Measurements from ENCODE around the gene CPXM2.

CPXM2 gene

GRCh38 chr10:123906296-123906695 lies 14.7 kb upstream of the CPXM2 start:
- no peak for DNase-seq (ENCODE audit: low read depth in 2 of 2, low spot score in 1 of 2)

DNA sequence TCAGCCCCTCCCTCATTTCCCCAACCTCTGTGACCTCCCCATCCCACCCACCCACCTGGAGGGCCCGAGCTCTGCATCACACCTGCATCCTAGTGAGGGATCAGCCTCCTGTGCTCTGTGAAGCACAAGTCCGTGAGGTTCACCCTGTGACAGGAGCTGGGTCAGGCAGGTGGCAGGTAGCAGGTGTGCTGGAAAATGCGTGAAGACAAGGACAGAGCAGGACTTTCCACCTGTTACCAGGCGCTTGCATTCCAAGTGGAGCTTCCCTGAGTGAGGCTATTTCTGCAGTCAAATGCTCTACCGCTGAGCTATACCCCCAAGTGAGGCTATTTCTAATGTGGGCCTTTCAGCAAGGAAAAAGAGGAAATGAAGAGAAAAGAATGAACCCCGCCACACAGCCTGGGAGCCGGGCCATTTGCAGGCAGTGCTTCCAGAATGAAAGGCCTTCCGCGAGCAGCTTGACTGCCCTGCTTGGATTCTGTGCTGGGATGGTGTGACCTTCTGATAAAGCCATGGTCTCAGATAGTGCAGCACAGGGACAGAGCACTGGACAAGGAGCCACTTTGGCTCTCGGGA lies 13.3 kb upstream of the CPXM2 start:
- DNase-seq (ENCODE audit: low read depth in 2 of 2, low spot score in 1 of 2): no peak

DNA sequence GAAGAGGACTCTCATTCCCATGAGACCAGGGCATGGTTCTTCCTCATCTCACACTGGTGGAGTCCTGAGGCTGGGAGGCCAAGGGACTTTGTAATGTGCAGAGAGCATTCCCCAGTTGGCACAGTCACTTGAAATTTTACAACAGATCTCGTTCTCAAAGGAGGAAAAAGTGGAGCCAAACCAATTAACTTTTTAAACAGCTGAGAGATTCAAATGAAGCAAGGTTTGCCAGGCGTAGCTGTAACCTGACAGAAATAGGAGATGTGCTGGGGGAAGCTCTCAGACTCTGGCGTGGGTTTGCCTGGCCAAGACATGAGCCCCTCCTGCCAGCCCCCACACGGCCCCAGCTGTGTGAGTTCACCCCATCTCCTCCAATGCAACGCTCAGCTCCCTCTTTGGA lies 12.0 kb upstream of the CPXM2 start:
- no peak for DNase-seq (ENCODE audit: low read depth in 2 of 2, low spot score in 1 of 2)

- DNase-seq (ENCODE audit: low read depth in 2 of 2, low spot score in 1 of 2): no peak
Measured at GRCh38 chr10:123901621-123902020, 10.0 kb upstream of the CPXM2 start.

DNA sequence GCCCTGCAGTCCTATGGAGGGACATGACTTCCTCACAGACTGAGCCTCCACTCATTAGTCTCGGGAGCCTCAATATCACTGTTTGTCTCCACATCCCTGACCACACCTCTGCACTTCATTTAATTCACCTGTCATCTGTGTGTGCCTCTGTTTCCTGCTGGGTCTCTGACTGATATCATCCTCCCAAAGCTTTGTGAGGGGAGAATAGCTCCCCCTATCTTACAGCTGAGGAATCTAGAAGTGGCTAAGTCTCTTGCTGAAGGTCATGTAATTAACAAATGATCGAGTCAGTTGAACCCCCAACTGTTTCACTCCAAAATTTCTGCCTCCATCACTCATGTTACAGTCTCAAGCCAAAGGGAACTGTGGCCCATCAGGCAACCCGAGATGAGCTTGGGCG lies 5.5 kb upstream of the CPXM2 start:
- no peak for DNase-seq (ENCODE audit: low read depth in 2 of 2, low spot score in 1 of 2)

- DNase-seq (ENCODE audit: low read depth in 2 of 2, low spot score in 1 of 2): no peak
Measured at GRCh38 chr10:123896246-123896927, 4.8 kb upstream of the CPXM2 start.

DNA sequence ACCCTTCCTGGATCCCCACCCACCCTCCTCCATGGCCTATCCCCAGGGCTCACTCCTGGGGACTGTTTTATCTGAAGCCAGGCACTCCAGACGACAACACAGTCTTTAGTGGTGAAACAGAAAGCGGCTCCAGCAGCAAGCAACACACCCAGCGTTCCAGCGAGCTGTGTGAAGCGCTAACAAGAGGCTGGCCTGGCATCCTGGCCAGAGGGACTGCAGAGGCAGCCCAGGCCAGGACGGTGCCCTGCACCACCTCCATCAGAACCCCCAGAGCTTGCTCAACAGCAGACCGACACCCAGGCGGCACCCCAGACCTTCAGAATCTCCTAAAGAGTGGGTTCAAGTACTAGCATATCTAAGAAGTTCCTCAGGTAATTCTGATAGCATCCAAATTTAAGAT lies 2.0 kb upstream of the CPXM2 start:
- no peak for DNase-seq (ENCODE audit: low read depth in 2 of 2, low spot score in 1 of 2)

GRCh38 chr10:123890756-123891143 lies 857 bp downstream of the CPXM2 start:
- no peak for DNase-seq (ENCODE audit: low read depth in 2 of 2, low spot score in 1 of 2)

GRCh38 chr10:123890226-123890625 lies 1.4 kb downstream of the CPXM2 start:
- no peak for DNase-seq (ENCODE audit: low read depth in 2 of 2, low spot score in 1 of 2)

- no peak for DNase-seq (ENCODE audit: low read depth in 2 of 2, low spot score in 1 of 2)
Measured at GRCh38 chr10:123889821-123890220, 1.8 kb downstream of the CPXM2 start.

DNA sequence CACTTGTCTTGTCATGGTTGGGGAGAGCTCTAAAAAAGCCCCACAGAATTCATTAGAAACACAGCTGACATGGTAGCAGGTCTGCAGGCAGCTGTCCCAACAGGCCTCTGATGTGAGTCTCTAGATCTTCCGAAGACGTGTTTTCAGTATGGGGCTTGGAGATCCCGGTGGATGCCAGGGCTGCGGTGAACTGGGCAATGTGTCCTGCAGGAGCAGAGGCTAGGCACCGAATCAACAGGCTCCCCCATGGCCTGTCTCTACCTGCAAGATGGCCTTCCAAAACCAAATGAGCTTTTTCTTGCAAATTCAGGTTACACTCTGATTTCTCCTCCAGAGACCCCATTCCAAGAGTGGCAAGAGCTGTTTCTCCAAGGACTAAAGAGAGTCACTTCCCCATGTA lies 2.9 kb downstream of the CPXM2 start:
- DNase-seq (ENCODE audit: low read depth in 2 of 2, low spot score in 1 of 2): no peak

GRCh38 chr10:123888256-123888655 lies 3.4 kb downstream of the CPXM2 start:
- DNase-seq (ENCODE audit: low read depth in 2 of 2, low spot score in 1 of 2): no peak

- no peak for DNase-seq (ENCODE audit: low read depth in 2 of 2, low spot score in 1 of 2)
Measured at GRCh38 chr10:123886292-123886691, 5.3 kb downstream of the CPXM2 start.

DNA sequence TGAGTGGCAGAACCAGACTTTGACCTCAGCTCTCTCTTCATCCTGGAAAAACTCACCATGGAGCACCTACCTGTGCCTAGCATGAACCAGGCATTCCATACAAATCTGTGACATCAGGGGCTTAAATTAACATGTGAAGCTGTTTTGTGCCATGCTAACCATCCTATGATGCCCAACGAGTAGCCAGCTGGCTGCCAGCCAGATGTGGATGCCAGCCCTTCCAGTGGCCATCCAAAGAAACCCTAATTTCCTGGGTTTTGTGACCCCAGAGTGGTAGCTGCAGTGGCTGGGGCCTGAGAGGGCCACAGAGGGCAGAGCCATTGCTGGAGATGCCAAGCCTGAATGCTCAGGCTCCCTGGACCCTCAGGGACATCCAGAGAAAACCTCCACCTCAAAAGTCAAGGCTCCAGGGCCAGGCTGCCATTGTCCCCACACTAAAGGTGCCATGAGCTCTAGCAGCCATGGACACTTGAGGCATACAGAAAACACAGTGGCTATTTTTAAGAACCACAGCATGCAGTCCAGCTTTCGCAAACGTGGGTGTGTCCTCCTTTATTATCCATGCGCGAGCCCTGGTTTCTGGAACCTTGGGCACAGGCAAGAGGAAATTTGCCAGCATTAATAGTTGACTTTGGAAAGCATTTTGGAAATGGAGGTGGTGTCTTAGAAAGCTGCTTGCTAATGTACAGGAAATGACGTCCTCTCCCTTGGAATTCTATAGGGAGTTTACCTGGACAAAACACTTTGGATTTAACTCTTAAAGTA lies 6.0 kb downstream of the CPXM2 start:
- no peak for DNase-seq (ENCODE audit: low read depth in 2 of 2, low spot score in 1 of 2)

- DNase-seq (ENCODE audit: low read depth in 2 of 2, low spot score in 1 of 2): no peak
Measured at GRCh38 chr10:123884907-123885381, 6.7 kb downstream of the CPXM2 start.

DNA sequence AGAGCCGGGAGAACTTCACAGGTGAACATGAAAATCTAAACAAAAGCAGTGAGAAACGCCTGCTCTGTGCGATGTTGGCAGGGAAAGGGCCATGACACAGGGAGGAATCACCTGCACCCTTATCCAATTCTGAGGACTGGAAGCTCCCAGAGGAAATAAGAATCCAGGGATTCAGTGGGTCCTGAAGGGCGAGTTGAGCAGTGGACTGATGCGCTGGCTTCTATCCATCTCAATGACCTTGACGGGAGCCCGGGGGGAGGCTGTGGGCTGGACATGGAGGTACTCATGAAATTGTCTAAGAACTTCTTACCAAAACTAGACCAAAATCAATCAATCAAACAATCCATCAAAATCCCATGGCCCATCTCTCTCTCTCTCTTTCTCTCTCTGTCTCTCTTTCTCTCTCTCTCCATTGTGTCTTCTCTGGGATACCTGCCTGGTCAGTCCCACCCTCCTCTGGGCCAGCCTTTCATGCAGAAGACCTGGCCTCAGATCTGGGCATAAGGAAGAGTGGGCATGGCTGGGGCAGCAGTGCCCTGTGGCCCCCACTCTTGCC lies 7.2 kb downstream of the CPXM2 start:
- no peak for DNase-seq (ENCODE audit: low read depth in 2 of 2, low spot score in 1 of 2)

DNA sequence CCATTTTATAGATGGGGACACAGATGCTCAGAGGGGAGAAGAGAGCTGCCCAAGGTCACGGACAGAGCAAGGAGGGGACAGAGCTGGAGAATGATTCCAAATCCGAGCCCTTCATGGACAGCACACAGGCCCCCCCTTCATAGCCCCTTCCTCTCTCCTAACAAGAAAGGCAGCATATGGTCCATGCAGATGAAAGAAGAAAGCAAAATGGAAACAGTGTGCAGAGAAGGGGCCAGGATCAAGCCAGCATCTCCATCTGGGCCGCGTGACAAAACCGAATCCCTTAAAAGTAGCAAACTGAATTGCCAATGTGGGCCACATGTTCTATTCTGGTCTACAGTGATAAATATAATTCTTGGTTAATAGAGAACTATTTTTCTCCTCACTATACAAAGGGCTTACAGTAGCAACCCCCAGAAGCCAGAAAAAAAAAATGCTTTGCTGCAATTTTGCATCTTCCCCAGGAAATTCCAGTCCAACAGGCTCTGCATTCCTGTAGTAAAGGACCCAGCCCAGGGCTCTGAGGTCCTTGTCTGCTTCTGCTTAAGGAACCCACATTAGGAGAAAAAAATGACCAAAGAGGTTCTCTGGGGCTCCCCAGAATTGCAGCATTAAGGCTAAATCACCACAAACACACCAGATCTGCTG lies 7.8 kb downstream of the CPXM2 start:
- no peak for DNase-seq (ENCODE audit: low read depth in 2 of 2, low spot score in 1 of 2)

GRCh38 chr10:123882681-123883445 lies 8.7 kb downstream of the CPXM2 start:
- no peak for DNase-seq (ENCODE audit: low read depth in 2 of 2, low spot score in 1 of 2)

DNA sequence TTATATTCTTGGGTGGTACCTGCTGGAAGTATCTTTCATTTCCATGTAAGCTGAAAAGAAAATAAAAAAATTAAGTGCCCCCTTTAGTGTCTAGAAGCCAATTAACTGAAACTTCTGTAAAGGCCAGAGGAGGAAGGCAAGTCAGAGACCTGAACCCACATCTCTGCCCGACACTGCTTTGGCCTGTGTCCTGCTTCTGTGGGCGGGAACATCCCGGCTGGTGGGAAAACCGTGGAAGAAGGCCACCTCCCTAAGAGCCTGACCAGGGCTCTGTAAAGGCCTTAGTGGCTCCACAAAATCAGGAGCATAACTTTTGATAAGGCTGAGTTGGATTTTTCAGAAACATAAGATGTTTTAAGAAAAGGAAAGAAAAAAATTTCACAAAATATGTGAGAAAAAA lies 9.4 kb downstream of the CPXM2 start:
- no peak for DNase-seq (ENCODE audit: low read depth in 2 of 2, low spot score in 1 of 2)

GRCh38 chr10:123879606-123880257 lies 11.9 kb downstream of the CPXM2 start:
- DNase-seq (ENCODE audit: low read depth in 2 of 2, low spot score in 1 of 2): no peak
